Measurements from ENCODE around the gene ANKRD45.

GRCh38 chr1:173661763-173662162 lies 7.9 kb downstream of the ANKRD45 start:
- TF ChIP-seq, protein P1, sequence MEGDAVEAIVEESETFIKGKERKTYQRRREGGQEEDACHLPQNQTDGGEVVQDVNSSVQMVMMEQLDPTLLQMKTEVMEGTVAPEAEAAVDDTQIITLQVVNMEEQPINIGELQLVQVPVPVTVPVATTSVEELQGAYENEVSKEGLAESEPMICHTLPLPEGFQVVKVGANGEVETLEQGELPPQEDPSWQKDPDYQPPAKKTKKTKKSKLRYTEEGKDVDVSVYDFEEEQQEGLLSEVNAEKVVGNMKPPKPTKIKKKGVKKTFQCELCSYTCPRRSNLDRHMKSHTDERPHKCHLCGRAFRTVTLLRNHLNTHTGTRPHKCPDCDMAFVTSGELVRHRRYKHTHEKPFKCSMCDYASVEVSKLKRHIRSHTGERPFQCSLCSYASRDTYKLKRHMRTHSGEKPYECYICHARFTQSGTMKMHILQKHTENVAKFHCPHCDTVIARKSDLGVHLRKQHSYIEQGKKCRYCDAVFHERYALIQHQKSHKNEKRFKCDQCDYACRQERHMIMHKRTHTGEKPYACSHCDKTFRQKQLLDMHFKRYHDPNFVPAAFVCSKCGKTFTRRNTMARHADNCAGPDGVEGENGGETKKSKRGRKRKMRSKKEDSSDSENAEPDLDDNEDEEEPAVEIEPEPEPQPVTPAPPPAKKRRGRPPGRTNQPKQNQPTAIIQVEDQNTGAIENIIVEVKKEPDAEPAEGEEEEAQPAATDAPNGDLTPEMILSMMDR (conservative IDR thresholded peaks at IDR 0.05), result no peak
- no peak for TF ChIP-seq EZH2 (IDR thresholded peaks at IDR 0.05; ENCODE audit: low read depth)

All from PC-9 (cell line).